NCI-H1930 (cell line): ENCODE measurements around the gene IFIT1.
"Not testable (repeated sequence)": the region's sequence is repeated elsewhere in the genome, so short reads cannot be mapped to it uniquely, and the experiment has no call there.

ENCODE experiments used
- DNase-seq, 2 experiments: peaks; one replicate each; lab custom pipeline; 2025; lab: John Stamatoyannopoulos, UW

IFIT1 gene

GRCh38 chr10:89367529-89367928, 24.9 kb upstream of the IFIT1 start:
- no peak for DNase-seq

GRCh38 chr10:89368129-89368528, 24.3 kb upstream of the IFIT1 start:
- no peak for DNase-seq

GRCh38 chr10:89369156-89370105, 23.0 kb upstream of the IFIT1 start:
- DNase-seq: no peak

GRCh38 chr10:89371079-89371478, 21.3 kb upstream of the IFIT1 start:
- DNase-seq: no peak

- DNase-seq: no peak
Observed at GRCh38 chr10:89371987-89372386, 20.4 kb upstream of the IFIT1 start.

GRCh38 chr10:89373916-89374711, 18.3 kb upstream of the IFIT1 start:
- no peak for DNase-seq

- no peak for DNase-seq
Observed at GRCh38 chr10:89374713-89375141, 17.7 kb upstream of the IFIT1 start.

GRCh38 chr10:89377705-89378637, 14.5 kb upstream of the IFIT1 start, which contains the start of gene IFIT1B:
Gene IFIT1B (plus strand): TSS chr10:89378056. CDS start chr10:89378136, 80 bp downstream.
- no peak for DNase-seq

- DNase-seq: no peak
Observed at GRCh38 chr10:89379103-89379502, 13.3 kb upstream of the IFIT1 start.

- DNase-seq: no peak
Observed at GRCh38 chr10:89382757-89383156, 9.7 kb upstream of the IFIT1 start.

GRCh38 chr10:89384474-89385340, 7.7 kb upstream of the IFIT1 start:
- no peak for DNase-seq

- DNase-seq: no peak
Observed at GRCh38 chr10:89388806-89389205, 3.6 kb upstream of the IFIT1 start.

- DNase-seq: no peak
Observed at GRCh38 chr10:89389254-89389653, 3.2 kb upstream of the IFIT1 start.

- DNase-seq: no peak
Observed at GRCh38 chr10:89390476-89391225, 1.8 kb upstream of the IFIT1 start.

GRCh38 chr10:89391226-89391576, 1.2 kb upstream of the IFIT1 start:
- DNase-seq: not testable (repeated sequence)

- DNase-seq: no peak
Observed at GRCh38 chr10:89392974-89393373, 551 bp downstream of the IFIT1 start.

- DNase-seq: no peak
Observed at GRCh38 chr10:89393898-89394297, 1.5 kb downstream of the IFIT1 start.

GRCh38 chr10:89395141-89395540, 2.7 kb downstream of the IFIT1 start:
- DNase-seq: no peak

GRCh38 chr10:89398003-89398749, 5.8 kb downstream of the IFIT1 start:
- DNase-seq: no peak
